HepG2 (cell line): ENCODE measurements around the gene SENP5. TPM values are rescaled to one million over a fixed set of nuclear protein-coding genes. Genes with fewer than 3 reads are reported as not detected.

Experiments used
- ATAC-seq: fragments of 200-7000 bp; cut with Tn5 transposase; 3 replicates; pipeline ENCODE4 v1.9.1; 2020; ENCODE audit warnings: mild to moderate bottlenecking, moderate library complexity
- BruUV-seq: library from RNA; stranded (reverse); fragments of 400-500 nt; replicated peaks from 2 replicates; lab custom pipeline; 2021; lab: Mats Ljungman, UMichigan
- CTCF ChIA-PET: fragments of 300-600 bp; formaldehyde crosslinking; extraction: SDS; loops from one replicate; lab custom pipeline; 2021; ENCODE audit warnings: low total read pairs, inconsistent platforms, low intra/inter-chr PET ratio; lab: Yijun Ruan, JAX
- POLR2A ChIA-PET: fragments of 350-600 bp; sonication (Branson Sonifier 250); formaldehyde crosslinking; loops from one replicate; lab custom pipeline; 2020; ENCODE audit warnings: antibody characterized with exemption, inconsistent platforms; lab: Yijun Ruan, JAX
- DNase-seq: peaks from one replicate; pipeline ENCODE4 v3.0.0-alpha.2; 2015; ENCODE audit warnings: low spot score
- FAIRE-seq: peaks from 3 replicates; lab custom pipeline; 2011; peaks lifted over from hg19 to GRCh38; lab: Jason Lieb, UNC
- H2AFZ ChIP-seq: one replicate; pipeline ENCODE4 v1.6.1; 2011; ENCODE audit warnings: low read length, inconsistent platforms
- H3K27ac ChIP-seq: fragments of 300-600 bp; 3 replicates; pipeline ENCODE4 v1.8.0; 2011; ENCODE audit warnings: mixed run types, mild to moderate bottlenecking, mixed read lengths, low read length, inconsistent platforms; ENCODE audit not compliant: insufficient read depth; ENCODE audit errors: extremely low read length
- H3K27me3 ChIP-seq, 2 experiments: fragments of 200-600 bp in 1 of 2; 2 replicates in 1 of 2; 3 replicates in 1 of 2; pipeline versions ENCODE4 v1.6.0 to v1.8.0; 2011; ENCODE audit warnings: low read length in 2 of 2, mild to moderate bottlenecking in 2 of 2, moderate library complexity in 2 of 2, inconsistent platforms in 1 of 2; ENCODE audit not compliant: insufficient read depth in 2 of 2, control insufficient read depth in 1 of 2
- H3K36me3 ChIP-seq, 2 experiments: fragments of 200-600 bp in 1 of 2; replicated peaks in 1 of 2; 2 replicates in 1 of 2; 3 replicates in 1 of 2; pipeline versions ENCODE4 v1.5.1 to v1.8.0; 2011; ENCODE audit warnings: low read length in 2 of 2, inconsistent platforms in 1 of 2; ENCODE audit not compliant: insufficient read depth in 2 of 2, control insufficient read depth in 1 of 2
- H3K4me1 ChIP-seq: 2 replicates; pipeline ENCODE4 v1.5.1; 2012; ENCODE audit warnings: low read length, inconsistent platforms; ENCODE audit not compliant: insufficient read depth
- H3K4me2 ChIP-seq: 2 replicates; pipeline ENCODE4 v1.6.0; 2011; ENCODE audit warnings: low read depth, low read length, inconsistent platforms
- H3K4me3 ChIP-seq, 3 experiments: fragments of 200-600 bp in 1 of 3; sonication (generic), shearing (Covaris generic) in 1 of 3; replicated peaks in 1 of 3; 2 replicates each; pipeline ENCODE4 v1.5.1; 2011 to 2016; ENCODE audit warnings: low read length in 3 of 3, inconsistent platforms in 2 of 3, low read depth in 2 of 3, mild to moderate bottlenecking in 2 of 3, control low read depth in 1 of 3, mixed read lengths in 1 of 3; ENCODE audit not compliant: insufficient read depth in 1 of 3
- H3K79me2 ChIP-seq: one replicate; pipeline ENCODE4 v1.6.1; 2011; ENCODE audit warnings: low read length, inconsistent platforms; ENCODE audit not compliant: insufficient read depth
- H3K9ac ChIP-seq: 2 replicates; pipeline ENCODE4 v1.6.0; 2011; ENCODE audit warnings: mild to moderate bottlenecking, low read depth, low read length, inconsistent platforms; ENCODE audit not compliant: insufficient read depth
- H3K9me3 ChIP-seq: 2 replicates; pipeline ENCODE4 v1.5.1; 2012; ENCODE audit warnings: mild to moderate bottlenecking, low read length
- H4K20me1 ChIP-seq: 2 replicates; pipeline ENCODE4 v1.6.0; 2011; ENCODE audit warnings: inconsistent platforms, mild to moderate bottlenecking, low read length, moderate library complexity; ENCODE audit not compliant: insufficient read depth
- CCDC6 ChIP-seq: sonication (generic); formaldehyde crosslinking; IDR thresholded peaks from 2 replicates; pipeline ENCODE4 v1.8.1; 2022; ENCODE audit warnings: mild to moderate bottlenecking, missing genetic modification reagents, moderate library complexity
- GABPB1 ChIP-seq: IDR thresholded peaks from 2 replicates; pipeline ENCODE4 v1.6.1; 2016; ENCODE audit warnings: mild to moderate bottlenecking, missing genetic modification reagents, moderate library complexity, missing compliant biosample characterization
- GTF3A ChIP-seq: sonication (generic); formaldehyde crosslinking; conservative IDR thresholded peaks from 2 replicates; pipeline ENCODE4 v1.4.0; 2020; ENCODE audit warnings: mild to moderate bottlenecking, missing genetic modification reagents
- ONECUT2 ChIP-seq: sonication (generic); formaldehyde crosslinking; IDR thresholded peaks from 2 replicates; pipeline ENCODE4 v1.4.0; 2020; ENCODE audit warnings: missing genetic modification reagents
- SP1 ChIP-seq, 2 experiments: fragments of 450-650 bp in 1 of 2; sonication (generic) in 1 of 2; formaldehyde crosslinking in 1 of 2; IDR thresholded peaks; 2 replicates each; pipeline versions ENCODE4 v1.4.0 to v1.6.1; 2016 to 2020; ENCODE audit warnings: missing genetic modification reagents in 1 of 2
- TEAD2 ChIP-seq: sonication (generic); formaldehyde crosslinking; IDR thresholded peaks from 2 replicates; pipeline ENCODE4 v1.9.0; 2021; ENCODE audit warnings: missing genetic modification reagents
- UBTF ChIP-seq: sonication (generic); formaldehyde crosslinking; IDR thresholded peaks from 2 replicates; pipeline ENCODE4 v1.4.0; 2020; ENCODE audit warnings: mild to moderate bottlenecking, missing genetic modification reagents
- ZNF776 ChIP-seq: sonication (generic); formaldehyde crosslinking; IDR thresholded peaks from 2 replicates; pipeline ENCODE4 v1.4.0; 2020; ENCODE audit warnings: mild to moderate bottlenecking, missing genetic modification reagents
- ZNF788 ChIP-seq: sonication (generic); formaldehyde crosslinking; IDR thresholded peaks from 2 replicates; pipeline ENCODE4 v1.5.0; 2020; ENCODE audit warnings: mild to moderate bottlenecking, missing genetic modification reagents, borderline replicate concordance
- WGBS: methylation state at CpG from one replicate; pipeline ENCODE4 v1.1.6; 2017; ENCODE audit warnings: low lambda C conversion rate; 5-methylcytosine and 5-hydroxymethylcytosine counted together
- in situ Hi-C: cut with HindIII; loops from 2 replicates; pipeline ENCODE4 v1.10.0; 2017; ENCODE audit warnings: low pct_unique_long_range_greater_than_20kb; ENCODE audit not compliant: extremely low pct_ligation_motif_present
- intact Hi-C: fragments of 100-400 bp; cut with micrococcal nuclease; formaldehyde crosslinking; loops from one replicate; pipeline ENCODE4 v1.10.0; 2022; ENCODE audit not compliant: unreplicated experiment
- polyA plus RNA-seq, 8 experiments: library from polyadenylated mRNA; depleted of rRNA in 3 of 8; stranded (reverse) in 7 of 8; unstranded in 1 of 8; fragments of >200 nt; fragmentation: Illumina TruSeq in 4 of 8; extraction: Trizol in 4 of 8; gene quantifications; 2 replicates each; pipeline versions ENCODE4 v1.2.1 to v1.2.3, GENCODE V29; 2011 to 2016; ENCODE audit warnings: low read depth in 4 of 8, missing spikeins in 1 of 8, mixed read lengths in 1 of 8; ENCODE audit not compliant: insufficient read depth in 1 of 8
- total RNA-seq, 5 experiments: library from RNA; depleted of rRNA; stranded (reverse); fragments of >200 nt; fragmentation: Illumina TruSeq; extraction: Trizol; gene quantifications; 2 replicates each; pipeline ENCODE4 v1.2.3, GENCODE V29; 2016; ENCODE audit warnings: low read depth in 1 of 5
- TF ChIP-seq, protein P1 (sequence below): sonication (generic); formaldehyde crosslinking; IDR thresholded peaks from 2 replicates; pipeline ENCODE4 v1.4.0; 2020; ENCODE audit warnings: missing genetic modification reagents
- TF ChIP-seq, protein P2 (sequence below), 2 experiments: fragments of 450-650 bp in 1 of 2; sonication (generic) in 1 of 2; formaldehyde crosslinking; IDR thresholded peaks; 2 replicates each; pipeline versions ENCODE4 v1.5.0 to v1.8.0; 2020 to 2022; ENCODE audit warnings: mild to moderate bottlenecking in 1 of 2, missing genetic modification reagents in 1 of 2
- TF ChIP-seq, protein P3 (sequence below): sonication (generic); formaldehyde crosslinking; IDR thresholded peaks from 2 replicates; pipeline ENCODE4 v1.4.0; 2020; ENCODE audit warnings: low read depth, mild to moderate bottlenecking, missing genetic modification reagents

SENP5 gene
- total and polyA plus RNA-seq, 2 of the 13 experiments (the other 11 are each of a cell fraction or from before 2014, with no cell fraction given): 17.6 to 30.9 TPM

GRCh38 chr3:196942226-196942914, 74.7 kb downstream of the SENP5 start, which contains the start of gene NCBP2:
Gene NCBP2 (minus strand): TSS chr3:196942528. CDS start chr3:196942503, 25 bp downstream.
- FAIRE-seq: peak; percentile 90
- TF ChIP-seq ZNF776 (CRISPR knock-in tag): peak; percentile 97
- no peak for TF ChIP-seq TEAD2 (CRISPR knock-in tag)
- TF ChIP-seq, protein P1, sequence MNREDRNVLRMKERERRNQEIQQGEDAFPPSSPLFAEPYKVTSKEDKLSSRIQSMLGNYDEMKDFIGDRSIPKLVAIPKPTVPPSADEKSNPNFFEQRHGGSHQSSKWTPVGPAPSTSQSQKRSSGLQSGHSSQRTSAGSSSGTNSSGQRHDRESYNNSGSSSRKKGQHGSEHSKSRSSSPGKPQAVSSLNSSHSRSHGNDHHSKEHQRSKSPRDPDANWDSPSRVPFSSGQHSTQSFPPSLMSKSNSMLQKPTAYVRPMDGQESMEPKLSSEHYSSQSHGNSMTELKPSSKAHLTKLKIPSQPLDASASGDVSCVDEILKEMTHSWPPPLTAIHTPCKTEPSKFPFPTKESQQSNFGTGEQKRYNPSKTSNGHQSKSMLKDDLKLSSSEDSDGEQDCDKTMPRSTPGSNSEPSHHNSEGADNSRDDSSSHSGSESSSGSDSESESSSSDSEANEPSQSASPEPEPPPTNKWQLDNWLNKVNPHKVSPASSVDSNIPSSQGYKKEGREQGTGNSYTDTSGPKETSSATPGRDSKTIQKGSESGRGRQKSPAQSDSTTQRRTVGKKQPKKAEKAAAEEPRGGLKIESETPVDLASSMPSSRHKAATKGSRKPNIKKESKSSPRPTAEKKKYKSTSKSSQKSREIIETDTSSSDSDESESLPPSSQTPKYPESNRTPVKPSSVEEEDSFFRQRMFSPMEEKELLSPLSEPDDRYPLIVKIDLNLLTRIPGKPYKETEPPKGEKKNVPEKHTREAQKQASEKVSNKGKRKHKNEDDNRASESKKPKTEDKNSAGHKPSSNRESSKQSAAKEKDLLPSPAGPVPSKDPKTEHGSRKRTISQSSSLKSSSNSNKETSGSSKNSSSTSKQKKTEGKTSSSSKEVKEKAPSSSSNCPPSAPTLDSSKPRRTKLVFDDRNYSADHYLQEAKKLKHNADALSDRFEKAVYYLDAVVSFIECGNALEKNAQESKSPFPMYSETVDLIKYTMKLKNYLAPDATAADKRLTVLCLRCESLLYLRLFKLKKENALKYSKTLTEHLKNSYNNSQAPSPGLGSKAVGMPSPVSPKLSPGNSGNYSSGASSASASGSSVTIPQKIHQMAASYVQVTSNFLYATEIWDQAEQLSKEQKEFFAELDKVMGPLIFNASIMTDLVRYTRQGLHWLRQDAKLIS (CRISPR knock-in tag): peak; percentile 93
- no peak for TF ChIP-seq SP1 (IDR thresholded peaks at IDR 0.05)
- TF ChIP-seq SP1 (CRISPR knock-in tag; IDR thresholded peaks at IDR 0.05): peak; percentile 81
- TF ChIP-seq GTF3A (CRISPR knock-in tag): peak; percentile 98
- no peak for TF ChIP-seq ONECUT2
- TF ChIP-seq, protein P2, sequence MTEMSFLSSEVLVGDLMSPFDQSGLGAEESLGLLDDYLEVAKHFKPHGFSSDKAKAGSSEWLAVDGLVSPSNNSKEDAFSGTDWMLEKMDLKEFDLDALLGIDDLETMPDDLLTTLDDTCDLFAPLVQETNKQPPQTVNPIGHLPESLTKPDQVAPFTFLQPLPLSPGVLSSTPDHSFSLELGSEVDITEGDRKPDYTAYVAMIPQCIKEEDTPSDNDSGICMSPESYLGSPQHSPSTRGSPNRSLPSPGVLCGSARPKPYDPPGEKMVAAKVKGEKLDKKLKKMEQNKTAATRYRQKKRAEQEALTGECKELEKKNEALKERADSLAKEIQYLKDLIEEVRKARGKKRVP (CRISPR knock-in tag; IDR thresholded peaks at IDR 0.05): peak in 1 of 2 experiments; percentile 57; a peak in 2 of 4 replicates
- TF ChIP-seq CCDC6 (CRISPR knock-in tag): peak; percentile 85
- peak; percentile 98 for TF ChIP-seq UBTF
- peak; percentile 98 for TF ChIP-seq GABPB1
- peak; percentile 43; the same call in 1 of the 2 replicates for TF ChIP-seq ZNF788
- TF ChIP-seq, protein P3, sequence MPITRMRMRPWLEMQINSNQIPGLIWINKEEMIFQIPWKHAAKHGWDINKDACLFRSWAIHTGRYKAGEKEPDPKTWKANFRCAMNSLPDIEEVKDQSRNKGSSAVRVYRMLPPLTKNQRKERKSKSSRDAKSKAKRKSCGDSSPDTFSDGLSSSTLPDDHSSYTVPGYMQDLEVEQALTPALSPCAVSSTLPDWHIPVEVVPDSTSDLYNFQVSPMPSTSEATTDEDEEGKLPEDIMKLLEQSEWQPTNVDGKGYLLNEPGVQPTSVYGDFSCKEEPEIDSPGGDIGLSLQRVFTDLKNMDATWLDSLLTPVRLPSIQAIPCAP (CRISPR knock-in tag): no peak

More at GRCh38 chr3:196942226-196942914, 74.7 kb downstream of the SENP5 start, which contains the start of gene NCBP2:
- no peaks in the 10 kb centered on the region for H3K9me3 ChIP-seq
- WGBS: 0% methylated on average over 16 of the region's 77 CpGs
- no peak within 1 kb of the TSS for H2AFZ ChIP-seq
- peak within 1 kb of the TSS; percentile 74 to 99 (median 97) for H3K4me3 ChIP-seq
- H3K36me3 ChIP-seq: peaks cover 4 to 17% of the 10 kb centered on the region in 2 experiments
- CTCF ChIA-PET: interaction anchor here (1.2 kb wide), 2 partner anchors 28 to 105 kb away, joined by 4 to 6 read pairs; no protein-coding TSS in a partner anchor
- peaks cover 73% of the 10 kb centered on the region for H3K4me1 ChIP-seq
- H4K20me1 ChIP-seq: no peaks in the 10 kb centered on the region; the same call in 1 of the 2 replicates
- peak within 1 kb of the TSS; percentile 95 for H3K27ac ChIP-seq
- DNase-seq (peak; percentile 95), ATAC-seq (peak; percentile 91)
- POLR2A ChIA-PET: interaction anchor here (0.6 to 3.0 kb wide), 13 partner anchors 9 to 203 kb away, joined by 3 to 33 read pairs (median 5); partner anchors contain the start of genes PAK2 and SENP5
- BruUV-seq: no TSS peak
- H3K27me3 ChIP-seq: peaks cover 0 to 3% of the 10 kb centered on the region in 2 experiments; a peak in 2 of 5 replicates
- intact Hi-C loops (loop anchor here (1.0 kb wide), 1 partner anchor 333 kb away; no protein-coding TSS in a partner anchor), in situ Hi-C loops (no loop called here)
- peaks cover 56% of the 10 kb centered on the region for H3K79me2 ChIP-seq
- peak within 1 kb of the TSS; percentile 97 for H3K4me2 ChIP-seq
- H3K9ac ChIP-seq: peak within 1 kb of the TSS; percentile 98
